GM12873 (cell line): ENCODE results near the gene RBM6.

Experiments used
- CTCF ChIP-seq: IDR thresholded peaks from 2 replicates; pipeline ENCODE4 v1.5.1; 2012; ENCODE audit warnings: low read depth, mild to moderate bottlenecking, moderate library complexity, low read length, control low read depth; ENCODE audit not compliant: insufficient read depth; ENCODE audit errors: missing control alignments

The RBM6 gene

GRCh38 chr3:49910409-49911123 is 29.4 kb upstream of the RBM6 start:
- no peak for TF ChIP-seq CTCF

DNA sequence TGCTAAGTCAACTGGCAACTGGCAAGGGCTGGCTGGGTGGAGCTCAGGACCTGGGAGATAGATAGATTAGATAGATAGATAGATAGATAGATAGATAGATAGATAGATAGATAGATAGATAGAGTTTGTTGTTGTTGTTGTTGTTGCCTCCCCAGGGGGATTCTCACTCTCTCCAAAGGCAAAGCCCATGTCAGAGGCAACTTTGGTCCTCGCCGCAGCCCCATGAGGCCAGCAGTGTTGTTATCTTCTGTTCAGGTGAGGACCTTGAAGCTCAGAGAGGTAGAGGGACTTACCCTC is 28.9 kb upstream of the RBM6 start:
- no peak for TF ChIP-seq CTCF

- no peak for TF ChIP-seq CTCF
These were observed 28.3 kb upstream of the RBM6 start for GRCh38 chr3:49911611-49912010.

DNA sequence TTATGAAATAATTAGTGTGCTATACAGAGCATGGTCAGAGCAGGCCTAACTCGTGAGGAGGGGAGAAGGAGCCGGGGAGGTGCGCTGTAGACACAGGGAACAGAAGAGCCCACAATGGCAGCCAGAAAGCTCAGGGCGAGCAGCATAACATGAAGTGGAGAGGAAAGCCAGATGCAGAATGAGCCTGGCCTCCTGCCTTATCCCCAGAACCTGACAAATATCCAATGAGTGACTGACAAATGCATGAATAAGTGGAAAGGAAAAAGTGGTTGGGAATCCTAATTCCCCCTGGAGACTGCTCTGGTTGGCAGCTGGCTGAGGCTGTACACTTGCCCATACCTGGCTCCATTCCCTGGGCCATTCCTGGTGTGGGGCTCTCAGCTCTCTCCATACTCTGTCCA is 27.1 kb upstream of the RBM6 start:
- TF ChIP-seq CTCF, result no peak

DNA sequence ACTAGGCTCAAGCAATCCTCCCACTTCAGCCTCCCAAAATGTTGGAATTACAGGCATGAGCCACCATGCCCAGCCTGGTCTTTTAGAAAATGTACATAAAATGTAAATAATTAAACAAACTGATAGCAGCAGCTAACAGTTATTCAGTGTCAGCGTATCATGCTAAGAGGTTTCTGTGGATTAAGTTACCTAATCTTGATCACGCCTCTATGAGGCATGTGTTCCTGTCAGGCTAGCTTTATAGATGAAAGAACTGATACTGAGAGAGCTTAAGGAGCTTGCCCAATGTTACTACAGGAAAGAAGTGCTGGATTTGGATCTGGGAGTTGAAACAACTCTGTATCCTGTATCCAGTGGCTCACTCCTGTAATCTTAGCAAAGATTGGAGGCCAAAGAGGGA is 25.0 kb upstream of the RBM6 start:
- TF ChIP-seq CTCF, result no peak

- no peak for TF ChIP-seq CTCF
These were observed 23.3 kb upstream of the RBM6 start for GRCh38 chr3:49916686-49917085.

- TF ChIP-seq CTCF, result no peak
These were observed 15.3 kb upstream of the RBM6 start for GRCh38 chr3:49924683-49925082.

- TF ChIP-seq CTCF, result no peak
These were observed 14.5 kb upstream of the RBM6 start for GRCh38 chr3:49925485-49925884.
